KMS-11 (cell line): ENCODE data around the gene TASOR.

Source experiments
- H2AFZ ChIP-seq: fragments of 200-600 bp; sonication (generic); 2 replicates; pipeline ENCODE4 v1.6.1; 2016; ENCODE audit warnings: antibody characterized with exemption, mixed run types, low read depth
- H3K27ac ChIP-seq: fragments of 200-600 bp; sonication (generic); 2 replicates; pipeline ENCODE4 v1.6.1; 2016; ENCODE audit warnings: mild to moderate bottlenecking, mixed run types
- H3K27me3 ChIP-seq: fragments of 200-600 bp; sonication (generic); 2 replicates; pipeline ENCODE4 v1.6.1; 2017; ENCODE audit warnings: mild to moderate bottlenecking, low read depth, mixed run types, moderate library complexity; ENCODE audit not compliant: insufficient read depth
- H3K36me3 ChIP-seq: fragments of 200-600 bp; sonication (generic); 2 replicates; pipeline ENCODE4 v1.6.1; 2017; ENCODE audit warnings: mild to moderate bottlenecking, mixed run types; ENCODE audit not compliant: insufficient read depth
- H3K4me1 ChIP-seq: fragments of 200-600 bp; sonication (generic); 2 replicates; pipeline ENCODE4 v1.6.1; 2016; ENCODE audit warnings: mild to moderate bottlenecking, low read depth, mixed run types; ENCODE audit not compliant: poor library complexity, severe bottlenecking
- H3K4me2 ChIP-seq: fragments of 200-600 bp; sonication (generic); 2 replicates; pipeline ENCODE4 v1.7.0; 2016; ENCODE audit warnings: mild to moderate bottlenecking, mixed run types
- H3K4me3 ChIP-seq: fragments of 200-600 bp; sonication (generic); IDR thresholded peaks from 2 replicates; pipeline ENCODE4 v1.6.1; 2017; ENCODE audit warnings: low read depth, low read length, mixed read lengths; ENCODE audit not compliant: insufficient read depth
- H3K79me2 ChIP-seq: fragments of 200-600 bp; sonication (generic); 2 replicates; pipeline ENCODE4 v1.6.1; 2016; ENCODE audit warnings: low read depth, mixed run types; ENCODE audit not compliant: insufficient read depth
- H3K9ac ChIP-seq: fragments of 200-600 bp; sonication (generic); 2 replicates; pipeline ENCODE4 v1.6.1; 2016; ENCODE audit warnings: mild to moderate bottlenecking, mixed run types
- H4K20me1 ChIP-seq: fragments of 200-600 bp; sonication (generic); 2 replicates; pipeline ENCODE4 v1.6.1; 2016; ENCODE audit warnings: mild to moderate bottlenecking, mixed run types; ENCODE audit not compliant: insufficient read depth
- TF ChIP-seq, protein P1 (sequence below): fragments of 200-600 bp; sonication (generic); conservative IDR thresholded peaks from 2 replicates; pipeline ENCODE4 v1.6.1; 2017; ENCODE audit warnings: low read depth, mild to moderate bottlenecking, antibody characterized with exemption, low read length, moderate library complexity, mixed read lengths

The TASOR gene

DNA sequence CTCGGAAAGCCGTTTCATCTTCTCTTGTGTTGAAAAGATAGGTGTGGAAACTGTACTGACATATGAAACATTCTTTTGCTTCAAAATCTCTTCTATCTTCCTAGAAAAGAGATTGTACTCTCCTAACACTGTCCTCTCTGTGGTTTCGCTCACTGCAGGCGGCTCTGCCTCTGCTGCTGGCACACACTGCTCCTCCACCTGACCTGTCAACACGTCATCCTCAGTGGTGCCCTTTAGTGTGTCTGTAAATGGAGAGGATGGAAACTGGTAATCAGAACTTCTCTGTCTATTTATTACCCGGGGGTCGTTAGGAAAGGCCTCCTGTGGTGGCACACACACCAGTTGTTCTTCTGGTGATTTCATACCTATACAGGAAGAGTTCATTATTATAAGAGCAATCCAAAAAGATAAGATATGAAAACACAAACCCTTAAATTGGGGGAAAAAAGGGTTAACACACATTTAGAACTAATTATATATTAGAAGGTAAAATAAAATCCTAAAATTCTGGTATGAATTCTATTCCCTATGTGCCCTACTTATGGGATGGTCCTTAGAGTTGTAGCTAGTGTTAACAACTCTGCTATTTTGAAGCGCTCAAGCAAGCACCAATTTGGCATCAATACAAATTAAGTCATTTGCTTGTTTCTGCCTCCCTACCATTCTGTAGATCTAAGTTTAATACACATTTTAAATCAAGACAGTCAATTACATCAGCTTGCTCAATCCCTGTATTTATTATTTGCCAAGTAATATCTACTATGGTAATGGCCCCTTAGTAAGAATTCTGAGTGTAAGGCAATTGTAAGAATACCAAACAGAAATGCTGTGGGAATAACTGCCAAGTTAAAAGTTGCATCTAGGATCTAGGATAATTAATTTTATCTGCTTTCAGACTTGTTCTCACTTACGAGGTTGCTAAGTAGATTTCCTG is 49.2 kb downstream of the TASOR start:
- no peak overlapping the region for H3K27ac ChIP-seq
- H3K36me3 ChIP-seq: no peaks in the 10 kb centered on the region
- no peak overlapping the region for H2AFZ ChIP-seq
- H3K9ac ChIP-seq: no peak overlapping the region
- no peak overlapping the region for H3K4me2 ChIP-seq
- no peak overlapping the region for H3K4me3 ChIP-seq
- H4K20me1 ChIP-seq: no peaks in the 10 kb centered on the region
- H3K27me3 ChIP-seq: no peaks in the 10 kb centered on the region
- no peaks in the 10 kb centered on the region for H3K79me2 ChIP-seq
- TF ChIP-seq, protein P1, sequence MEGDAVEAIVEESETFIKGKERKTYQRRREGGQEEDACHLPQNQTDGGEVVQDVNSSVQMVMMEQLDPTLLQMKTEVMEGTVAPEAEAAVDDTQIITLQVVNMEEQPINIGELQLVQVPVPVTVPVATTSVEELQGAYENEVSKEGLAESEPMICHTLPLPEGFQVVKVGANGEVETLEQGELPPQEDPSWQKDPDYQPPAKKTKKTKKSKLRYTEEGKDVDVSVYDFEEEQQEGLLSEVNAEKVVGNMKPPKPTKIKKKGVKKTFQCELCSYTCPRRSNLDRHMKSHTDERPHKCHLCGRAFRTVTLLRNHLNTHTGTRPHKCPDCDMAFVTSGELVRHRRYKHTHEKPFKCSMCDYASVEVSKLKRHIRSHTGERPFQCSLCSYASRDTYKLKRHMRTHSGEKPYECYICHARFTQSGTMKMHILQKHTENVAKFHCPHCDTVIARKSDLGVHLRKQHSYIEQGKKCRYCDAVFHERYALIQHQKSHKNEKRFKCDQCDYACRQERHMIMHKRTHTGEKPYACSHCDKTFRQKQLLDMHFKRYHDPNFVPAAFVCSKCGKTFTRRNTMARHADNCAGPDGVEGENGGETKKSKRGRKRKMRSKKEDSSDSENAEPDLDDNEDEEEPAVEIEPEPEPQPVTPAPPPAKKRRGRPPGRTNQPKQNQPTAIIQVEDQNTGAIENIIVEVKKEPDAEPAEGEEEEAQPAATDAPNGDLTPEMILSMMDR: no peak
- no peaks in the 10 kb centered on the region for H3K4me1 ChIP-seq
